HG03175 (cell line): ENCODE measurements around the gene CTNNA3.

Experiments used
- ATAC-seq: cut with Tn5 transposase; IDR thresholded peaks from one replicate; pipeline ENCODE4 v1.9.1; 2021; ENCODE audit warnings: mild to moderate bottlenecking, moderate library complexity; ENCODE audit not compliant: unreplicated experiment

CTNNA3 gene

GRCh38 chr10:66951896-66952295 lies 744.1 kb downstream of the CTNNA3 start:
- no peak for ATAC-seq

GRCh38 chr10:66943590-66943989 lies 752.4 kb downstream of the CTNNA3 start:
- no peak for ATAC-seq

GRCh38 chr10:66942407-66942806 lies 753.6 kb downstream of the CTNNA3 start:
- ATAC-seq, result no peak

- ATAC-seq, result no peak
These were observed 754.5 kb downstream of the CTNNA3 start for GRCh38 chr10:66941491-66941890.

GRCh38 chr10:66940965-66941364 lies 755.0 kb downstream of the CTNNA3 start:
- no peak for ATAC-seq

GRCh38 chr10:66934711-66935110 lies 761.3 kb downstream of the CTNNA3 start:
- ATAC-seq, result no peak

- no peak for ATAC-seq
These were observed 764.0 kb downstream of the CTNNA3 start for GRCh38 chr10:66931949-66932343.

GRCh38 chr10:66931340-66931948 lies 764.6 kb downstream of the CTNNA3 start:
- peak; percentile 79 for ATAC-seq

- no peak for ATAC-seq
These were observed 766.6 kb downstream of the CTNNA3 start for GRCh38 chr10:66929375-66929774.

- ATAC-seq, result no peak
These were observed 767.2 kb downstream of the CTNNA3 start for GRCh38 chr10:66928776-66929175.

- no peak for ATAC-seq
These were observed 767.8 kb downstream of the CTNNA3 start for GRCh38 chr10:66927971-66928770.

GRCh38 chr10:66927251-66927935 lies 768.6 kb downstream of the CTNNA3 start:
- ATAC-seq, result no peak

- ATAC-seq, result no peak
These were observed 769.2 kb downstream of the CTNNA3 start for GRCh38 chr10:66926841-66927240.

GRCh38 chr10:66925896-66926715 lies 769.9 kb downstream of the CTNNA3 start, which contains the start of gene LRRTM3:
LRRTM3 (plus strand) TSS chr10:66926036.
- peak; percentile 100 for ATAC-seq

- no peak for ATAC-seq
These were observed 770.6 kb downstream of the CTNNA3 start for GRCh38 chr10:66925373-66925772.

GRCh38 chr10:66924674-66925345 lies 771.2 kb downstream of the CTNNA3 start:
- no peak for ATAC-seq

GRCh38 chr10:66919248-66919647 lies 776.7 kb downstream of the CTNNA3 start:
- no peak for ATAC-seq

- no peak for ATAC-seq
These were observed 778.9 kb downstream of the CTNNA3 start for GRCh38 chr10:66917104-66917503.

- ATAC-seq, result no peak
These were observed 780.0 kb downstream of the CTNNA3 start for GRCh38 chr10:66916030-66916429.

- ATAC-seq, result no peak
These were observed 785.3 kb downstream of the CTNNA3 start for GRCh38 chr10:66910671-66911070.
